Neural crest cell (in vitro differentiated cells): ENCODE data around the gene NMT2. TPM values are rescaled to one million over a fixed set of nuclear protein-coding genes. Genes with fewer than 3 reads are reported as not detected.

Experiments
- DNase-seq: peaks from one replicate; pipeline ENCODE4 v3.0.0; 2021; ENCODE audit warnings: low read depth, mixed read lengths, low spot score
- H3K27ac Mint-ChIP-seq: one replicate; pipeline ENCODE4 v1.8.0; 2021; ENCODE audit warnings: mild to moderate bottlenecking, mixed read lengths; ENCODE audit not compliant: unreplicated experiment
- H3K27me3 Mint-ChIP-seq: 2 replicates; pipeline ENCODE4 v1.8.0; 2021; ENCODE audit warnings: low read depth, mild to moderate bottlenecking, mixed read lengths
- H3K36me3 Mint-ChIP-seq: 2 replicates; pipeline ENCODE4 v1.8.0; 2021; ENCODE audit warnings: low read depth, mild to moderate bottlenecking, mixed read lengths
- H3K4me1 Mint-ChIP-seq: 2 replicates; pipeline ENCODE4 v1.8.0; 2021; ENCODE audit warnings: mixed read lengths
- H3K4me3 Mint-ChIP-seq: one replicate; pipeline ENCODE4 v1.8.0; 2021; ENCODE audit warnings: mild to moderate bottlenecking, mixed read lengths
- H3K9me3 Mint-ChIP-seq: 2 replicates; pipeline ENCODE4 v1.8.0; 2021; ENCODE audit warnings: mixed read lengths
- total RNA-seq: library from RNA; stranded (reverse); gene quantifications from 2 replicates; pipeline ENCODE4 v1.2.1, GENCODE V29; 2021
- TF ChIP-seq, protein P1 (sequence below): fragments of 200-600 bp; sonication (generic); conservative IDR thresholded peaks from 2 replicates; pipeline ENCODE4 v1.5.0; 2021; ENCODE audit warnings: antibody characterized with exemption, mild to moderate bottlenecking

NMT2 gene
- total RNA-seq, 1 donor from 2014 or later = 24.4 TPM

DNA sequence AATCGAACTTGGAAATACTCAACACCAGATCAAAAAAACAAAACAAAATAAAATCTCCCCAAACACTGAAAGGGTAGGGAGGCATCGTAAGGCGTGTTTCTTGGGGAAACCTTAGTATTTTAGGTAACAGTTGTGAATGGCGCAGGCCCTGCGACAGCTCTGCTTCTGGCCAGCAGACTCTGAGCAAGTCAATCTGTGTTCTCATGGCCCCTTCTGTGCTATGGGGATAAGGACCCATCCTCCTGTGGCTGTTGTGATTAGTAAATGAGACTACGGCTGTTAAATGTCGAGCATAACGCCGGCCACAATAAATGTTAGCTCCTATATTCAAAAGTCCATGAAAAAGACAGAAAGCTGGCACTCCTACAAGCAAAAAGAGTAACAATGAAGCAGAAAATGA is 44.3 kb downstream of the NMT2 start:
- DNase-seq = no peak
- Mint-ChIP-seq H3K9me3 (peaks cover 2% of the 10 kb centered on the region), H3K27ac (no peak overlapping the region), H3K36me3 (peaks cover 23% of the 10 kb centered on the region), H3K4me1 (no peaks in the 10 kb centered on the region), H3K4me3 (no peak overlapping the region), H3K27me3 (no peaks in the 10 kb centered on the region)
- TF ChIP-seq, protein P1, sequence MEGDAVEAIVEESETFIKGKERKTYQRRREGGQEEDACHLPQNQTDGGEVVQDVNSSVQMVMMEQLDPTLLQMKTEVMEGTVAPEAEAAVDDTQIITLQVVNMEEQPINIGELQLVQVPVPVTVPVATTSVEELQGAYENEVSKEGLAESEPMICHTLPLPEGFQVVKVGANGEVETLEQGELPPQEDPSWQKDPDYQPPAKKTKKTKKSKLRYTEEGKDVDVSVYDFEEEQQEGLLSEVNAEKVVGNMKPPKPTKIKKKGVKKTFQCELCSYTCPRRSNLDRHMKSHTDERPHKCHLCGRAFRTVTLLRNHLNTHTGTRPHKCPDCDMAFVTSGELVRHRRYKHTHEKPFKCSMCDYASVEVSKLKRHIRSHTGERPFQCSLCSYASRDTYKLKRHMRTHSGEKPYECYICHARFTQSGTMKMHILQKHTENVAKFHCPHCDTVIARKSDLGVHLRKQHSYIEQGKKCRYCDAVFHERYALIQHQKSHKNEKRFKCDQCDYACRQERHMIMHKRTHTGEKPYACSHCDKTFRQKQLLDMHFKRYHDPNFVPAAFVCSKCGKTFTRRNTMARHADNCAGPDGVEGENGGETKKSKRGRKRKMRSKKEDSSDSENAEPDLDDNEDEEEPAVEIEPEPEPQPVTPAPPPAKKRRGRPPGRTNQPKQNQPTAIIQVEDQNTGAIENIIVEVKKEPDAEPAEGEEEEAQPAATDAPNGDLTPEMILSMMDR = no peak

DNA sequence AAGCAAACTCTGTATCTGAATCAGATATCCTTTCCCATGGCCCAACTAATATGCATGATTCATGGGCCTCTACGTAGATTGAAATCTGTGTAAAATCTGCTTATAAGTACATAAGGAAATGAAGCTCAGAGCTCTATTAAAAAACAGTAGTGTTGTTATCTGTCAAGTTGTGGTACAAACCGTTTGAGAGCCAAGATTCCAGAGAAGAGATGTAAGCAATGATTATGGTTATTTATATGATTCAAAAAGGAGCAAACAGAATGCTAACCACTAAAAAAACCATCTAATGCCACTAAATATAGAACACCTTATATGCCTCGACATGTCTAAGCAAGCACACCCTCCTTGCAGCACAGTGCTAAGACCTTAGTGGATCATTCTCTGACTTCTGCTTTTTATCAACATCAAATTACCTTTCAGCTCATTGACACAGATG is 44.7 kb downstream of the NMT2 start:
- H3K27ac Mint-ChIP-seq = no peak overlapping the region

DNA sequence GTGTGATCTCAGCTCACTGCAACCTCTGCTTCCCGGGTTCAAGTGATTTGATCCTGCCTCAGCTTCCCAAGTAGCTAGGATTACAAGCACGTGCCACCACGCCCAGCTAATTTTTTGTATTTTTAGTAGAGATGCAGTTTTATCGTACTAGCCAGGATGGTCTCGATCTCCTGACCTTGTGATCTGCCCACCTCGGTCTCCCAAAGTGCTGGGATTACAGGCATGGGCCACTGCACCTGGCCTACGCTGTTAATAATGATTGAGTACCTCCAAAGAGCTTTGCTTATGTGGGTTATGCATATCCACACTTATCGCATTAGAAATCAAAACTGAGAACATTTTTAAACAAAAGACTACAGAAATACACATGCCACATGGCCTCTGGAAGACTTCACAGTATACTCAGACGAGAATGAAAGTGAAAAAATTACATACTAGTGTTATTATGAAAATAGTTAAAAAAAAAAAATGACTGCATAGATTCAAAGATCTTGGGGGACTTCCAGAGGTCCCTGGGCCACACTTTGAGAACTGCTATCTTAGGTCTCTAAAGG is 45.9 kb downstream of the NMT2 start:
- H3K9me3 Mint-ChIP-seq = no peaks in the 10 kb centered on the region
- H3K27me3 Mint-ChIP-seq = no peaks in the 10 kb centered on the region
- H3K27ac Mint-ChIP-seq = no peak overlapping the region
- no peaks in the 10 kb centered on the region for H3K4me1 Mint-ChIP-seq
- DNase-seq = no peak
- H3K36me3 Mint-ChIP-seq = peaks cover 20% of the 10 kb centered on the region
- TF ChIP-seq, protein P1 = no peak
- H3K4me3 Mint-ChIP-seq = no peak overlapping the region

More for the DNA sequence above, 44.7 kb downstream of the NMT2 start:
- Mint-ChIP-seq H3K4me1 (no peaks in the 10 kb centered on the region), H3K4me3 (no peak overlapping the region), H3K27me3 (no peaks in the 10 kb centered on the region), H3K36me3 (peaks cover 27% of the 10 kb centered on the region), H3K9me3 (peaks cover 2% of the 10 kb centered on the region)
- TF ChIP-seq, protein P1 = no peak
- DNase-seq = no peak

DNA sequence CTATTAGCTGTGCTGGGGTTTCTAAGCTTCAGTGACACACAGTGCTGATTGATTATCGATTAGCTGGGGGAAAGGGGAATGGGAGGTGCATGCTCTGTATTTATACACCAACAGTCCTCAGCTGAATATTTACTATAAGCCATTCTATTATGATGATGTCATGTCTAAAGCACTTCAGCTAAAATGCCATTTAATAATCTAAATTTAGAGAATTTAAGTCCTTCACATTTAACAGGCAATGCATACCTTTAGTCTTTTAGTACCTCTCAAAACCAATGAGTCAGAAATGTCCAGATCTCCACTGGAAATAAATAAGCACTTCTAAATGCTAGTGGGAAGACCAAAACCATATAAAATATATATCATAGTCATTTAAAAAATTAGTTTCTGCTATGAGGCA is 46.8 kb downstream of the NMT2 start:
- TF ChIP-seq, protein P1 = no peak
- Mint-ChIP-seq H3K4me1 (no peaks in the 10 kb centered on the region), H3K27me3 (no peaks in the 10 kb centered on the region), H3K4me3 (no peak overlapping the region), H3K27ac (no peak overlapping the region), H3K36me3 (peaks cover 20% of the 10 kb centered on the region), H3K9me3 (no peaks in the 10 kb centered on the region)
- DNase-seq = no peak

DNA sequence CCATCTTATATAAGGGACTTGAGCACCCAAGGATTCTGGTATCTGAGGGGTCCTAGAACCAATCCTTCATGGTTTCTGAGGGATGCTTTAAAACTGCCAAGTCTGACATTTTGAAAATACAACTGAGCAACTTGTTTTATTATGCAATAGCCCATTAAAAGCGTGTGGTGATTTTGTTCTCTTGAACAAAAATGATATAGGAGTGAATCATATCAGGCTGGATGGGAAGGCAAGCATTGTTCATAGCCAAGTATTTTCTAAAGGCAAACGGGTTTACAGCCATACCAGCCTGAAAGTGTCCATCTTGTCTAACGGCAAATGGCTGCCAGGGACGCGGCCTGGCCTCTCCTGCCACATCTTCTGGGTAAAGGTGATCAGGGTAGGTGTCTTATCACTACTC is 48.0 kb downstream of the NMT2 start:
- H3K27me3 Mint-ChIP-seq = no peaks in the 10 kb centered on the region
- TF ChIP-seq, protein P1 = no peak
- DNase-seq = no peak

More for the DNA sequence above, 48.0 kb downstream of the NMT2 start:
- Mint-ChIP-seq H3K4me1 (no peaks in the 10 kb centered on the region), H3K36me3 (peaks cover 17% of the 10 kb centered on the region), H3K4me3 (no peak overlapping the region), H3K9me3 (no peaks in the 10 kb centered on the region), H3K27ac (no peak overlapping the region)
